ENCODE data around the gene SRRM5. TPM values are rescaled to one million over a fixed set of nuclear protein-coding genes. Genes with fewer than 3 reads are reported as not detected.

Gene SRRM5
- total RNA-seq, 1 experiment from 2014 or later = 0.70 TPM

GRCh38 chr19:43660301-43660970 lies 48.5 kb downstream of the SRRM5 start:
- Histone ChIP-seq H4K20me1 (ENCODE audit: control insufficient read depth, insufficient read depth, insufficient read length) (no peaks in the 10 kb centered on the region), H3K79me2 (ENCODE audit: insufficient read depth, low read length) (no peaks in the 10 kb centered on the region), H3K27ac (ENCODE audit: insufficient read length, low read depth, low read length) (no peak overlapping the region), H2BK12ac (ENCODE audit: insufficient read length, low read depth, low read length) (no peak overlapping the region), H3K9me3 (ENCODE audit: control insufficient read depth, low read depth, low read length) (no peaks in the 10 kb centered on the region), H3K9ac (ENCODE audit: extremely low read depth, insufficient read length, low read length) (no peak overlapping the region), H3K23me2 (ENCODE audit: insufficient read length, low read depth, low read length, poor library complexity, severe bottlenecking) (no peaks in the 10 kb centered on the region), H3T11ph (ENCODE audit: low read length) (no peak overlapping the region), H3K23ac (ENCODE audit: insufficient read length, low read depth, low read length) (no peak overlapping the region), H3K4me1 (ENCODE audit: insufficient read depth, low read length) (no peaks in the 10 kb centered on the region), H2BK120ac (ENCODE audit: low read depth, low read length, poor library complexity, severe bottlenecking) (no peak overlapping the region), H2BK5ac (ENCODE audit: insufficient read length, low read length) (no peak overlapping the region), H4K5ac (ENCODE audit: insufficient read length, low read depth, low read length) (no peak overlapping the region), H3K18ac (ENCODE audit: insufficient read length, low read depth, low read length) (no peak overlapping the region), H2BK20ac (ENCODE audit: low read depth, low read length, poor library complexity, severe bottlenecking) (no peak overlapping the region), H3K79me1 (ENCODE audit: insufficient read depth, low read depth, low read length, poor library complexity, severe bottlenecking) (no peaks in the 10 kb centered on the region), H3K4me2 (ENCODE audit: insufficient read depth, insufficient read length, low read length) (no peak overlapping the region), H4K91ac (ENCODE audit: insufficient read length, low read depth, low read length) (no peak overlapping the region), H3K4ac (ENCODE audit: low read depth, low read length) (no peak overlapping the region), H4K8ac (replicated peaks; ENCODE audit: insufficient read length, low read depth, low read length) (no peak overlapping the region), H2AK5ac (ENCODE audit: insufficient read length, low read length) (no peak overlapping the region), H3K56ac (ENCODE audit: insufficient read length, low read depth, low read length) (no peak overlapping the region), H2BK15ac (ENCODE audit: low read depth, low read length) (no peak overlapping the region), H3K27me3 (ENCODE audit: insufficient read depth, low read length) (no peaks in the 10 kb centered on the region), H3K14ac (ENCODE audit: insufficient read depth, low read length) (no peak overlapping the region), H2AFZ (ENCODE audit: low read length) (no peak overlapping the region)
- Mint-ChIP-seq H3K4me1 (no peaks in the 10 kb centered on the region), H3K27me3 (ENCODE audit: low read depth) (no peaks in the 10 kb centered on the region), H3K4me3 (no peak overlapping the region), H3K9me3 (no peaks in the 10 kb centered on the region), H3K27ac (no peak overlapping the region), H3K36me3 (ENCODE audit: insufficient read depth in 1 of 3, low read depth in 3 of 3) (peaks cover 52 to 69% (median 53%) of the 10 kb centered on the region in 3 experiments)
- no CpG with 5 or more reads among the region's 7 CpGs for WGBS (ENCODE audit: extremely low coverage, insufficient read length, low lambda C conversion rate)
- DNase-seq = no peak
- TF ChIP-seq CTCF (conservative IDR thresholded peaks at IDR 0.05) = no peak
